Measurements from ENCODE around the gene WNT5A.

The WNT5A gene

GRCh38 chr3:55446850-55447249, 40.3 kb downstream of the WNT5A start:
- no peak for DNase-seq (ENCODE audit: low read depth, low spot score)

GRCh38 chr3:55445551-55445950, 41.6 kb downstream of the WNT5A start:
- no peak for DNase-seq (ENCODE audit: low read depth, low spot score)

GRCh38 chr3:55443346-55443745, 43.8 kb downstream of the WNT5A start:
- DNase-seq (ENCODE audit: low read depth, low spot score) = no peak

DNA sequence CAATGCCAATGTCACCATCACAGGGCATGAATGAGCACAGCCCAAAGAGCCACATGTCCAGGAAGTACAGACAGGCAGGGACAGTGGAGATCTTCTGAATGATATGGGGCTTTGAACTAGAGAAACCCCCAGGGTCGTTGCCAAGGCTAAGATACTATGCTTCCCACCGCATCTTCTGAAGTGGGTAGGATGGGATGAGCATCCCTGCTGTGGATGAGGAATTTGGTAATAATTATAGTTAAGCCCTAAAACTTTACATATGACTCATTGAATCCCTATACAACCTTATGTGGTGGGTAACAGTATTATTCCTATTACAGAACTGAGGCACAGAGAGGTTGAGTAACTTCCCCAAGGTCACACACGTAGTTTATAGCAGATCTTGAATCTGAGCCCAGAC, 44.2 kb downstream of the WNT5A start:
- no peak for DNase-seq (ENCODE audit: low read depth, low spot score)

GRCh38 chr3:55441499-55441898, 45.6 kb downstream of the WNT5A start:
- no peak for DNase-seq (ENCODE audit: low read depth, low spot score)

- no peak for DNase-seq (ENCODE audit: low read depth, low spot score)
These were observed 46.9 kb downstream of the WNT5A start for GRCh38 chr3:55440104-55440708.

- DNase-seq (ENCODE audit: low read depth, low spot score) = no peak
These were observed 47.4 kb downstream of the WNT5A start for GRCh38 chr3:55439657-55440056.

GRCh38 chr3:55436644-55437043, 50.5 kb downstream of the WNT5A start:
- DNase-seq (ENCODE audit: low read depth, low spot score) = no peak

DNA sequence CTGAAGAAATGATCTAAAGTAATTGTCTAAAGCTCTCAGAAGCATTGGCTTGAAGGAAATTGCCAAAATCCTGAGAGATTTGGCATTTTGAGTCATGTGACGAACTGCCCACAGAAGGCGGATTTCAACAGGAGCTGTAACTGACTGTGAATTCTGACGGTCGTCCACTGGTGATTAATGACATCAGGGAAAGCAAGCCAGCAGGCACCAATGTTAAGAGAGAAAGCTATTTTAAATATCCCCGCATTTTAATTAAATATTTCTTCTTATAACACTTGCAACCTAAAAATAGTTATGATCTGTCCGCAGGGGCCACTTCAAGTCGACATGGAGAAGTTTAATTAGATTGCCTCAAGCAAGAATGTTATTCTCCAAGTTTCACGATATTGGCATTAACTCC, 51.6 kb downstream of the WNT5A start:
- DNase-seq (ENCODE audit: low read depth, low spot score) = no peak

GRCh38 chr3:55434789-55435188, 52.3 kb downstream of the WNT5A start:
- DNase-seq (ENCODE audit: low read depth, low spot score) = no peak

GRCh38 chr3:55431041-55431440, 56.1 kb downstream of the WNT5A start:
- no peak for DNase-seq (ENCODE audit: low read depth, low spot score)

- no peak for DNase-seq (ENCODE audit: low read depth, low spot score)
These were observed 59.4 kb downstream of the WNT5A start for GRCh38 chr3:55427739-55428138.

GRCh38 chr3:55426486-55426885, 60.6 kb downstream of the WNT5A start:
- no peak for DNase-seq (ENCODE audit: low read depth, low spot score)

DNA sequence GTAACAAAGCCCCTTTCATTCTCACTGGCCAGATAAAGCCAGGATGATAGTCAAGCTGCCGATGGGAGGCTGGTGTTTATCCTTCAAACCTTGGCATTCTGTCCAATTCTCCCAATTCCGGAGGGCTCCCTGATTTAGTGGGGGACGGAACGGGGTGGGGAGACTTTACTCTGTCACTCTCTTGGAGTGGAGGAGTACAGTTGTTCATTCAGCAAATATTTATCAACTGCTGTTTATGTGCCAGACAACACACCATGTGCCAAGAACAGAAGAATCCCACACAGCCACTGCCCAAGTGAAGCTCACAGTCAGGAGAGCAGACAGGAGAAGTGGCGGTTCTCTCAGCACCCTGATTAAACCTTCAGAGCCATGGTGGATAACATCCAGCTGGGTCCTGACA, 63.3 kb downstream of the WNT5A start:
- DNase-seq (ENCODE audit: low read depth, low spot score) = no peak

GRCh38 chr3:55417211-55417610, 69.9 kb downstream of the WNT5A start:
- DNase-seq (ENCODE audit: low read depth, low spot score) = no peak

DNA sequence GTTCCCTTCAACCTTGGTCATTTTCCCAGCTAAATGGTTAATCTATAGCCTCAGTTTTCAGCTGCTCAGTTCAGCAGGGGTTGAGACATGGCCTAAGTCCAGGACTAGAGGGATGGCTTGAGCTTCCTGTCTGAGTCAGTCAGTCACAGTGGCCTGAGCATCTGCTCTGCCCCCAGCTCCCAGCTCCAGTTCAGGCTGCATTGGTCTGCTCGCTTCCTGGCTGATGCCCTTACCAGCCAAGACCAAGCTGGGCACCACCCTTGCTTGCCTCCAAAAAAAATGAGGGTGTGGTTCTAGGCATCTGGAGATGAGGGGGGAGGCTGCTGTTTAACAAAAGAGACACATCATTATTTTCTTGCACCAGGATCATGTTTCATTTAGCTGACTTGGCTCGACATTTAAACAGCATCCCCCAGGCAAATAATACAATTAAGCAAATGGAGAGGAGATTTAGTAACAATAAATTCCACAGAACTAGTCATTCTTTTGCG, 70.7 kb downstream of the WNT5A start:
- peak; percentile 43 for DNase-seq (ENCODE audit: low read depth, low spot score)
